H9 (cell line): Measurements from ENCODE around the gene FYCO1. TPM values are rescaled to one million over a fixed set of nuclear protein-coding genes. Genes with fewer than 3 reads are reported as not detected.

Experiments used
- DNase-seq: peaks from one replicate; pipeline ENCODE4 v3.0.0-alpha.2; 2017
- H2AFZ ChIP-seq: one replicate; pipeline ENCODE4 v1.6.1; 2013; ENCODE audit warnings: mild to moderate bottlenecking, low read length, control low read depth, moderate library complexity
- H2AK5ac ChIP-seq: 2 replicates; pipeline ENCODE4 v1.6.1; 2013; ENCODE audit warnings: low read length, control low read depth, mixed read lengths; ENCODE audit not compliant: insufficient read length
- H2BK120ac ChIP-seq: one replicate; pipeline ENCODE4 v1.6.1; 2013; ENCODE audit warnings: low read depth, mild to moderate bottlenecking, low read length, control low read depth, inconsistent platforms; ENCODE audit not compliant: poor library complexity, severe bottlenecking
- H2BK12ac ChIP-seq: 2 replicates; pipeline ENCODE4 v1.6.1; 2013; ENCODE audit warnings: low read length, control low read depth, mixed read lengths, low read depth; ENCODE audit not compliant: insufficient read length
- H2BK15ac ChIP-seq: 2 replicates; pipeline ENCODE4 v1.6.1; 2013; ENCODE audit warnings: low read depth, low read length, control low read depth
- H2BK20ac ChIP-seq: one replicate; pipeline ENCODE4 v1.6.1; 2013; ENCODE audit warnings: low read depth, mild to moderate bottlenecking, low read length, control low read depth, inconsistent platforms; ENCODE audit not compliant: poor library complexity, severe bottlenecking
- H2BK5ac ChIP-seq: 2 replicates; pipeline ENCODE4 v1.6.1; 2013; ENCODE audit warnings: low read length, control low read depth, mixed read lengths; ENCODE audit not compliant: insufficient read length
- H3K14ac ChIP-seq: 2 replicates; pipeline ENCODE4 v1.6.1; 2013; ENCODE audit warnings: low read length, control low read depth; ENCODE audit not compliant: insufficient read depth
- H3K18ac ChIP-seq: 2 replicates; pipeline ENCODE4 v1.6.1; 2013; ENCODE audit warnings: low read depth, mild to moderate bottlenecking, mixed read lengths, low read length, control low read depth; ENCODE audit not compliant: insufficient read length
- H3K23ac ChIP-seq: 2 replicates; pipeline ENCODE4 v1.6.1; 2013; ENCODE audit warnings: low read length, control low read depth, mixed read lengths, low read depth; ENCODE audit not compliant: insufficient read length
- H3K23me2 ChIP-seq: 2 replicates; pipeline ENCODE4 v1.6.1; 2013; ENCODE audit warnings: low read depth, mild to moderate bottlenecking, mixed read lengths, low read length, control low read depth; ENCODE audit not compliant: insufficient read length, poor library complexity, severe bottlenecking
- H3K27ac ChIP-seq: 2 replicates; pipeline ENCODE4 v1.5.1; 2013; ENCODE audit warnings: low read length, control low read depth, mixed read lengths, low read depth; ENCODE audit not compliant: insufficient read length
- H3K27me3 ChIP-seq: 2 replicates; pipeline ENCODE4 v1.6.1; 2013; ENCODE audit warnings: low read length, control low read depth, inconsistent platforms; ENCODE audit not compliant: insufficient read depth
- H3K4ac ChIP-seq: 2 replicates; pipeline ENCODE4 v1.6.1; 2013; ENCODE audit warnings: low read depth, mild to moderate bottlenecking, control low read depth, inconsistent platforms, low read length, moderate library complexity
- H3K4me1 ChIP-seq: 2 replicates; pipeline ENCODE4 v1.6.1; 2013; ENCODE audit warnings: low read length, control low read depth, inconsistent platforms; ENCODE audit not compliant: insufficient read depth
- H3K4me2 ChIP-seq: 2 replicates; pipeline ENCODE4 v1.6.1; 2013; ENCODE audit warnings: low read length, control low read depth, mixed read lengths; ENCODE audit not compliant: insufficient read length, insufficient read depth
- H3K56ac ChIP-seq: 2 replicates; pipeline ENCODE4 v1.6.1; 2013; ENCODE audit warnings: low read depth, mild to moderate bottlenecking, mixed read lengths, low read length, control low read depth; ENCODE audit not compliant: insufficient read length
- H3K79me1 ChIP-seq: 2 replicates; pipeline ENCODE4 v1.6.1; 2013; ENCODE audit warnings: low read depth, mild to moderate bottlenecking, moderate library complexity, low read length, control low read depth, inconsistent platforms; ENCODE audit not compliant: insufficient read depth, poor library complexity, severe bottlenecking
- H3K79me2 ChIP-seq: 2 replicates; pipeline ENCODE4 v1.6.1; 2013; ENCODE audit warnings: low read length, control low read depth, inconsistent platforms; ENCODE audit not compliant: insufficient read depth
- H3K9ac ChIP-seq: 2 replicates; pipeline ENCODE4 v1.6.1; 2013; ENCODE audit warnings: low read length, control low read depth, mixed read lengths; ENCODE audit not compliant: insufficient read length; ENCODE audit errors: extremely low read depth
- H3K9me3 ChIP-seq: one replicate; pipeline ENCODE4 v1.6.1; 2013; ENCODE audit warnings: low read depth, low read length, inconsistent platforms; ENCODE audit not compliant: control insufficient read depth
- H3T11ph ChIP-seq: one replicate; pipeline ENCODE4 v1.6.1; 2013; ENCODE audit warnings: mild to moderate bottlenecking, low read length, control low read depth, inconsistent platforms
- H4K20me1 ChIP-seq: one replicate; pipeline ENCODE4 v1.6.1; 2013; ENCODE audit not compliant: control insufficient read depth, insufficient read length, insufficient read depth
- H4K5ac ChIP-seq: 2 replicates; pipeline ENCODE4 v1.6.1; 2013; ENCODE audit warnings: low read depth, mild to moderate bottlenecking, mixed read lengths, low read length, control low read depth; ENCODE audit not compliant: insufficient read length
- H4K8ac ChIP-seq: replicated peaks from 2 replicates; pipeline ENCODE4 v1.6.1; 2013; ENCODE audit warnings: low read length, control low read depth, mixed read lengths, low read depth; ENCODE audit not compliant: insufficient read length
- H4K91ac ChIP-seq: 2 replicates; pipeline ENCODE4 v1.6.1; 2013; ENCODE audit warnings: low read depth, mild to moderate bottlenecking, moderate library complexity, mixed read lengths, low read length, control low read depth; ENCODE audit not compliant: insufficient read length
- H3K27ac Mint-ChIP-seq, 3 experiments: 2 replicates in 2 of 3; 3 replicates in 1 of 3; pipeline ENCODE4 v1.8.0; 2020 to 2021; ENCODE audit warnings: mixed read lengths in 3 of 3, mild to moderate bottlenecking in 1 of 3, moderate library complexity in 1 of 3
- H3K27me3 Mint-ChIP-seq: 2 replicates; pipeline ENCODE4 v1.8.0; 2021; ENCODE audit warnings: low read depth, mild to moderate bottlenecking, moderate library complexity, mixed read lengths
- H3K36me3 Mint-ChIP-seq, 3 experiments: 2 replicates in 2 of 3; 3 replicates in 1 of 3; pipeline ENCODE4 v1.8.0; 2020 to 2021; ENCODE audit warnings: low read depth in 3 of 3, mixed read lengths in 3 of 3; ENCODE audit not compliant: insufficient read depth in 1 of 3
- H3K4me1 Mint-ChIP-seq, 2 experiments: 2 replicates each; pipeline ENCODE4 v1.8.0; 2020; ENCODE audit warnings: mixed read lengths in 2 of 2
- H3K4me3 Mint-ChIP-seq, 2 experiments: 2 replicates in 1 of 2; 3 replicates in 1 of 2; pipeline ENCODE4 v1.8.0; 2020 to 2021; ENCODE audit warnings: mild to moderate bottlenecking in 2 of 2, mixed read lengths in 2 of 2, moderate library complexity in 1 of 2
- H3K9me3 Mint-ChIP-seq, 2 experiments: 2 replicates in 1 of 2; 3 replicates in 1 of 2; pipeline ENCODE4 v1.8.0; 2020; ENCODE audit warnings: mild to moderate bottlenecking in 2 of 2, mixed read lengths in 2 of 2, moderate library complexity in 1 of 2
- CTCF ChIP-seq: fragments of 200-600 bp; sonication (generic); conservative IDR thresholded peaks from 3 replicates; pipeline ENCODE4 v1.8.0; 2021; ENCODE audit warnings: antibody characterized with exemption, mild to moderate bottlenecking
- WGBS: extraction: QIAGEN DNeasy Blood & Tissue Kit; methylation state at CpG from one replicate; pipeline ENCODE4 v1.1.7; 2013; ENCODE audit warnings: missing lambda C conversion rate, low lambda C conversion rate, mixed read lengths; ENCODE audit not compliant: insufficient read length; ENCODE audit errors: extremely low coverage; 5-methylcytosine and 5-hydroxymethylcytosine counted together
- total RNA-seq: library from RNA; stranded (reverse); gene quantifications from 2 replicates; pipeline ENCODE4 v1.2.1, GENCODE V29; 2021

FYCO1 gene
- total RNA-seq, 1 experiment from 2014 or later = 10.4 TPM

- no peak for TF ChIP-seq CTCF
- Mint-ChIP-seq H3K27ac (no peak overlapping the region), H3K9me3 (no peaks in the 10 kb centered on the region)
Observed at GRCh38 chr3:45984331-45985312, 11.0 kb downstream of the FYCO1 start.

More at GRCh38 chr3:45984331-45985312, 11.0 kb downstream of the FYCO1 start:
- Histone ChIP-seq H2AFZ (no peak overlapping the region), H3K27me3 (no peaks in the 10 kb centered on the region), H2BK20ac (no peak overlapping the region), H2BK15ac (no peak overlapping the region), H3K56ac (no peak overlapping the region), H2BK5ac (no peak overlapping the region), H3K79me2 (no peaks in the 10 kb centered on the region; the same call in none of the 2 replicates), H3K18ac (no peak overlapping the region), H3K4me1 (peaks cover 2% of the 10 kb centered on the region; the same call in 1 of the 2 replicates), H3K14ac (no peak overlapping the region), H3K9ac (no peak overlapping the region), H3K4ac (no peak overlapping the region), H4K20me1 (peaks cover under 1% of the 10 kb centered on the region), H3K23me2 (no peaks in the 10 kb centered on the region), H3K23ac (no peak overlapping the region), H2BK120ac (no peak overlapping the region), H2AK5ac (no peak overlapping the region), H3K79me1 (peaks cover 6% of the 10 kb centered on the region), H4K91ac (no peak overlapping the region), H3K4me2 (no peak overlapping the region), H3K27ac (no peak overlapping the region), H4K8ac (no peak overlapping the region), H3T11ph (no peak overlapping the region), H2BK12ac (no peak overlapping the region), H4K5ac (no peak overlapping the region), H3K9me3 (no peaks in the 10 kb centered on the region)
- no peak for DNase-seq
- Mint-ChIP-seq H3K27me3 (no peaks in the 10 kb centered on the region), H3K36me3 (peaks cover 7 to 48% (median 30%) of the 10 kb centered on the region in 3 experiments), H3K4me3 (no peak overlapping the region), H3K4me1 (peaks cover 10 to 11% of the 10 kb centered on the region in 2 experiments)
- WGBS = no CpG with 5 or more reads among the region's 8 CpGs
